Panc1 (cell line): ENCODE results near the gene P3H3.

Source experiments
- POLR2AphosphoS5 ChIP-seq: IDR thresholded peaks from 2 replicates; pipeline ENCODE4 v1.6.1; 2012; ENCODE audit warnings: mild to moderate bottlenecking, low read depth, low read length, moderate library complexity
- TF ChIP-seq, protein P1 (sequence below): fragments of 450-650 bp; IDR thresholded peaks from 2 replicates; pipeline ENCODE4 v1.5.1; 2017; ENCODE audit warnings: mild to moderate bottlenecking
- TF ChIP-seq, protein P2 (sequence below), 2 experiments: IDR thresholded peaks; 2 replicates each; pipeline ENCODE4 v1.6.1; 2011 to 2012; ENCODE audit warnings: low read depth in 2 of 2, control low read depth in 1 of 2, low read length in 1 of 2, mild to moderate bottlenecking in 1 of 2, moderate library complexity in 1 of 2; ENCODE audit not compliant: insufficient read depth in 1 of 2

DNA sequence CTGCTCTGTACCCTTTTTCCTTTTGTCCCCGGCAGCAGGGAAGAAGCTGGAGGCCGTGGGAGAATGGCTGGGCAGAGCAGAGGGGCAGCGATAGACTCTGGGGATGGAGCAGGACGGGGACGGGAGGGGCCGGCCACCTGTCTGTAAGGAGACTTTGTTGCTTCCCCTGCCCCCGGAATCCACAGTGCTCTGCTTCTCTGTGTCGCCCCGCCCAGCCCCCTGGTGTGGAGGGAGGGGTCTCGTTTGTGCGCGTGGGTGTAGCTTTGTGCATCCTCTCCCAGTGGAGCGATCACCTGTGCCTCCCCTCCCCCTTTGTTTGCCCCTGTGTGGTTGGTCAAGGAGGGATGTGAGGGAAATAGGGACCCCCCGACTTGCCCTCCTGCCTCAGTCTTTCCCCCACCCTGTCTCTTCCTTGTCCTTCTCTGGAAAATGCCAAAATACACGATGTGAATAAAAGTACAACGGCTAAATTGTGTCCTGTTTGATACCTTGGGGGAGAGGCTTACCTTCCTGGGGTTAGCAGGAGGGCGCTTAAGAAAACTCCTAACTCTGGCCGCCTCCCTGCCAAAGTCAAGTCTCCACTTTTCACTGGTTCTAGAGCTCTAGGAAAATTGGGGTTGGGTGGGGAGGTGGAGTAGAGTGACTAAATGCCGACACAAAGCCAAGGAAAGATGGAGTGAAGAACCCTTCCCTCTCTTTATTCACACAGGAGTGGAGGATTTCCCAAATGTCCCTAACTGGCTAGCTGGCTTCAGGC lies 38.1 kb downstream of the P3H3 start:
- TF ChIP-seq, protein P1, sequence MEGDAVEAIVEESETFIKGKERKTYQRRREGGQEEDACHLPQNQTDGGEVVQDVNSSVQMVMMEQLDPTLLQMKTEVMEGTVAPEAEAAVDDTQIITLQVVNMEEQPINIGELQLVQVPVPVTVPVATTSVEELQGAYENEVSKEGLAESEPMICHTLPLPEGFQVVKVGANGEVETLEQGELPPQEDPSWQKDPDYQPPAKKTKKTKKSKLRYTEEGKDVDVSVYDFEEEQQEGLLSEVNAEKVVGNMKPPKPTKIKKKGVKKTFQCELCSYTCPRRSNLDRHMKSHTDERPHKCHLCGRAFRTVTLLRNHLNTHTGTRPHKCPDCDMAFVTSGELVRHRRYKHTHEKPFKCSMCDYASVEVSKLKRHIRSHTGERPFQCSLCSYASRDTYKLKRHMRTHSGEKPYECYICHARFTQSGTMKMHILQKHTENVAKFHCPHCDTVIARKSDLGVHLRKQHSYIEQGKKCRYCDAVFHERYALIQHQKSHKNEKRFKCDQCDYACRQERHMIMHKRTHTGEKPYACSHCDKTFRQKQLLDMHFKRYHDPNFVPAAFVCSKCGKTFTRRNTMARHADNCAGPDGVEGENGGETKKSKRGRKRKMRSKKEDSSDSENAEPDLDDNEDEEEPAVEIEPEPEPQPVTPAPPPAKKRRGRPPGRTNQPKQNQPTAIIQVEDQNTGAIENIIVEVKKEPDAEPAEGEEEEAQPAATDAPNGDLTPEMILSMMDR: no peak
- TF ChIP-seq, protein P2, sequence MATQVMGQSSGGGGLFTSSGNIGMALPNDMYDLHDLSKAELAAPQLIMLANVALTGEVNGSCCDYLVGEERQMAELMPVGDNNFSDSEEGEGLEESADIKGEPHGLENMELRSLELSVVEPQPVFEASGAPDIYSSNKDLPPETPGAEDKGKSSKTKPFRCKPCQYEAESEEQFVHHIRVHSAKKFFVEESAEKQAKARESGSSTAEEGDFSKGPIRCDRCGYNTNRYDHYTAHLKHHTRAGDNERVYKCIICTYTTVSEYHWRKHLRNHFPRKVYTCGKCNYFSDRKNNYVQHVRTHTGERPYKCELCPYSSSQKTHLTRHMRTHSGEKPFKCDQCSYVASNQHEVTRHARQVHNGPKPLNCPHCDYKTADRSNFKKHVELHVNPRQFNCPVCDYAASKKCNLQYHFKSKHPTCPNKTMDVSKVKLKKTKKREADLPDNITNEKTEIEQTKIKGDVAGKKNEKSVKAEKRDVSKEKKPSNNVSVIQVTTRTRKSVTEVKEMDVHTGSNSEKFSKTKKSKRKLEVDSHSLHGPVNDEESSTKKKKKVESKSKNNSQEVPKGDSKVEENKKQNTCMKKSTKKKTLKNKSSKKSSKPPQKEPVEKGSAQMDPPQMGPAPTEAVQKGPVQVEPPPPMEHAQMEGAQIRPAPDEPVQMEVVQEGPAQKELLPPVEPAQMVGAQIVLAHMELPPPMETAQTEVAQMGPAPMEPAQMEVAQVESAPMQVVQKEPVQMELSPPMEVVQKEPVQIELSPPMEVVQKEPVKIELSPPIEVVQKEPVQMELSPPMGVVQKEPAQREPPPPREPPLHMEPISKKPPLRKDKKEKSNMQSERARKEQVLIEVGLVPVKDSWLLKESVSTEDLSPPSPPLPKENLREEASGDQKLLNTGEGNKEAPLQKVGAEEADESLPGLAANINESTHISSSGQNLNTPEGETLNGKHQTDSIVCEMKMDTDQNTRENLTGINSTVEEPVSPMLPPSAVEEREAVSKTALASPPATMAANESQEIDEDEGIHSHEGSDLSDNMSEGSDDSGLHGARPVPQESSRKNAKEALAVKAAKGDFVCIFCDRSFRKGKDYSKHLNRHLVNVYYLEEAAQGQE (IDR thresholded peaks at IDR 0.05; ENCODE audit: insufficient read depth in 1 of 2, low read depth in 2 of 2, low read length in 1 of 2): no peak
- TF ChIP-seq POLR2AphosphoS5: no peak
